Sigmoid colon (tissue), 4 donors: ENCODE data around the gene ANKRD33.

Source experiments
- CTCF ChIP-seq, 4 experiments: fragments of 450-650 bp in 3 of 4; fragments of 200-600 bp in 1 of 4; IDR thresholded peaks; one replicate each; pipeline ENCODE4 v1.5.1; 2016 to 2019; ENCODE audit warnings: antibody characterized with exemption in 4 of 4, mild to moderate bottlenecking in 3 of 4, moderate library complexity in 2 of 4
- EP300 ChIP-seq, 4 donors: sonication (generic); formaldehyde crosslinking; IDR thresholded peaks; one replicate each; pipeline ENCODE4 v1.6.1; 2017; ENCODE audit warnings: antibody characterized with exemption in 4 of 4
- POLR2AphosphoS5 ChIP-seq, 4 donors: sonication (generic); formaldehyde crosslinking; IDR thresholded peaks; one replicate each; pipeline ENCODE4 v1.6.1; 2017; ENCODE audit warnings: antibody characterized with exemption in 4 of 4

GRCh38 chr12:51848841-51849735 lies 38.8 kb upstream of the ANKRD33 start:
- TF ChIP-seq CTCF (IDR thresholded peaks at IDR 0.05) (no peak), POLR2AphosphoS5 (IDR thresholded peaks at IDR 0.05) (no peak), EP300 (IDR thresholded peaks at IDR 0.05) (no peak)
